Smooth muscle cell (in vitro differentiated cells): ENCODE results near the gene PARP3. TPM values are rescaled to one million over a fixed set of nuclear protein-coding genes. Genes with fewer than 3 reads are reported as not detected.

ENCODE experiments used
- DNase-seq: peaks from one replicate; lab custom pipeline; 2025; ENCODE audit not compliant: unreplicated experiment; lab: John Stamatoyannopoulos, UW
- H2AFZ ChIP-seq: fragments of 200-600 bp; sonication (generic); 2 replicates; pipeline ENCODE4 v1.6.0; 2016; ENCODE audit warnings: antibody characterized with exemption, low read depth, mild to moderate bottlenecking
- H3F3A ChIP-seq: fragments of 200-600 bp; sonication (generic); 2 replicates; pipeline ENCODE4 v1.6.0; 2017; ENCODE audit warnings: antibody characterized with exemption, low read depth
- H3K27ac ChIP-seq: fragments of 200-600 bp; sonication (generic); 2 replicates; pipeline ENCODE4 v1.5.1; 2016; ENCODE audit warnings: low read depth, mild to moderate bottlenecking
- H3K27me3 ChIP-seq: fragments of 200-600 bp; sonication (generic); 2 replicates; pipeline ENCODE4 v1.6.1; 2016; ENCODE audit warnings: low read depth, mild to moderate bottlenecking
- H3K36me3 ChIP-seq: fragments of 200-600 bp; sonication (generic); 2 replicates; pipeline ENCODE4 v1.5.1; 2016; ENCODE audit warnings: low read depth
- H3K4me1 ChIP-seq: fragments of 200-600 bp; sonication (generic); 2 replicates; pipeline ENCODE4 v1.5.1; 2016; ENCODE audit warnings: low read depth
- H3K4me2 ChIP-seq: fragments of 200-600 bp; sonication (generic); 2 replicates; pipeline ENCODE4 v1.6.0; 2016; ENCODE audit warnings: mild to moderate bottlenecking
- H3K4me3 ChIP-seq: fragments of 200-600 bp; sonication (generic); 2 replicates; pipeline ENCODE4 v1.5.1; 2016; ENCODE audit warnings: mild to moderate bottlenecking
- H3K79me2 ChIP-seq: fragments of 200-600 bp; sonication (generic); 2 replicates; pipeline ENCODE4 v1.6.0; 2016; ENCODE audit warnings: low read depth, mild to moderate bottlenecking
- H3K9ac ChIP-seq: fragments of 200-600 bp; sonication (generic); 2 replicates; pipeline ENCODE4 v1.6.0; 2016; ENCODE audit warnings: low read depth
- H3K9me3 ChIP-seq: fragments of 200-600 bp; sonication (generic); replicated peaks from 2 replicates; pipeline ENCODE4 v1.5.1; 2016; ENCODE audit warnings: low read depth
- H4K20me1 ChIP-seq: fragments of 200-600 bp; sonication (generic); 2 replicates; pipeline ENCODE4 v1.6.0; 2016; ENCODE audit warnings: low read depth
- WGBS: methylation state at CpG from one replicate; pipeline ENCODE4 v1.1.7; 2016; ENCODE audit warnings: low lambda C conversion rate; 5-methylcytosine and 5-hydroxymethylcytosine counted together
- polyA plus RNA-seq: library from polyadenylated mRNA; unstranded; fragments of >200 nt; fragmentation: Nextera tagmentation; extraction: Ambion mirVana; gene quantifications from 2 replicates; pipeline ENCODE4 v1.2.1, GENCODE V29; 2016
- total RNA-seq: library from RNA; depleted of rRNA; stranded (reverse); fragments of >200 nt; gene quantifications from 2 replicates; pipeline ENCODE4 v1.2.3, GENCODE V29; 2014
- TF ChIP-seq, protein P1 (sequence below): fragments of 200-600 bp; sonication (generic); IDR thresholded peaks from 2 replicates; pipeline ENCODE4 v1.5.1; 2017; ENCODE audit warnings: borderline replicate concordance, mild to moderate bottlenecking, antibody characterized with exemption; ENCODE audit not compliant: insufficient read depth, poor library complexity, severe bottlenecking

The PARP3 gene
- total and polyA plus RNA-seq, 2 experiments from 2014 or later: 7.2 to 10.5 TPM

GRCh38 chr3:51904034-51904823, 37.9 kb upstream of the PARP3 start:
- WGBS: 94% methylated on average over 2 of the region's 2 CpGs
- H3K4me3 ChIP-seq: no peak overlapping the region
- H3K27me3 ChIP-seq: no peaks in the 10 kb centered on the region
- H2AFZ ChIP-seq: no peak overlapping the region
- H3K36me3 ChIP-seq: no peaks in the 10 kb centered on the region
- DNase-seq: no peak
- no peak overlapping the region for H3K4me2 ChIP-seq
- no peaks in the 10 kb centered on the region for H4K20me1 ChIP-seq
- no peak overlapping the region for H3K9ac ChIP-seq
- no peaks in the 10 kb centered on the region for H3K79me2 ChIP-seq
- H3K9me3 ChIP-seq: no peaks in the 10 kb centered on the region
- no peak overlapping the region for H3K27ac ChIP-seq
- TF ChIP-seq, protein P1, sequence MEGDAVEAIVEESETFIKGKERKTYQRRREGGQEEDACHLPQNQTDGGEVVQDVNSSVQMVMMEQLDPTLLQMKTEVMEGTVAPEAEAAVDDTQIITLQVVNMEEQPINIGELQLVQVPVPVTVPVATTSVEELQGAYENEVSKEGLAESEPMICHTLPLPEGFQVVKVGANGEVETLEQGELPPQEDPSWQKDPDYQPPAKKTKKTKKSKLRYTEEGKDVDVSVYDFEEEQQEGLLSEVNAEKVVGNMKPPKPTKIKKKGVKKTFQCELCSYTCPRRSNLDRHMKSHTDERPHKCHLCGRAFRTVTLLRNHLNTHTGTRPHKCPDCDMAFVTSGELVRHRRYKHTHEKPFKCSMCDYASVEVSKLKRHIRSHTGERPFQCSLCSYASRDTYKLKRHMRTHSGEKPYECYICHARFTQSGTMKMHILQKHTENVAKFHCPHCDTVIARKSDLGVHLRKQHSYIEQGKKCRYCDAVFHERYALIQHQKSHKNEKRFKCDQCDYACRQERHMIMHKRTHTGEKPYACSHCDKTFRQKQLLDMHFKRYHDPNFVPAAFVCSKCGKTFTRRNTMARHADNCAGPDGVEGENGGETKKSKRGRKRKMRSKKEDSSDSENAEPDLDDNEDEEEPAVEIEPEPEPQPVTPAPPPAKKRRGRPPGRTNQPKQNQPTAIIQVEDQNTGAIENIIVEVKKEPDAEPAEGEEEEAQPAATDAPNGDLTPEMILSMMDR: no peak
- H3F3A ChIP-seq: no peaks in the 10 kb centered on the region
- no peaks in the 10 kb centered on the region for H3K4me1 ChIP-seq

DNA sequence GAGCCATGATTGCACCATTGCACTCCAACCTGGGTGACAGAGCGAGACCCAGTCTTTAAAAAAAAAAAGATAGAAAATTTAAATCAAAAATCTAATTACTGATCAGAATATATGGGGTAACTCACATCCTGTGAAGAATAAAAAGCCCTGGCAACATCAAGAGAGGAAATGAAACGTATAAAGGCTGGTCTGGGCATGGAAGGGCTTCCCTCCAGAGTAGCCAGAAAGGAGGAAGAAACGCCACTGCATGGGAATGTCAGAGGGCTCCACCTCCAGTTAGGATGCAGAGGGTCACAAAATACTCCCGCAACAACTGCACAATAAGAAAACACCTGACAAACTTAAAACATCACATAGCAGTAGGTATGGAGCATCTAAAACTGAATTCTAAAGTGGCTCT, 34.1 kb upstream of the PARP3 start:
- Histone ChIP-seq H3K9me3 (no peaks in the 10 kb centered on the region), H2AFZ (no peak overlapping the region), H3K36me3 (no peaks in the 10 kb centered on the region), H3K4me2 (no peak overlapping the region), H3K9ac (no peak overlapping the region), H3K27ac (no peak overlapping the region), H3K79me2 (no peaks in the 10 kb centered on the region), H3K4me3 (no peak overlapping the region), H3F3A (no peaks in the 10 kb centered on the region), H4K20me1 (no peaks in the 10 kb centered on the region), H3K27me3 (no peaks in the 10 kb centered on the region), H3K4me1 (no peaks in the 10 kb centered on the region)
- TF ChIP-seq, protein P1: no peak
- no peak for DNase-seq
- WGBS: 84% methylated on average over 4 of the region's 4 CpGs

- Histone ChIP-seq H3K27ac (no peak overlapping the region), H3K4me2 (no peak overlapping the region), H3K9ac (no peak overlapping the region), H2AFZ (no peak overlapping the region), H3K79me2 (no peaks in the 10 kb centered on the region), H3F3A (no peaks in the 10 kb centered on the region), H4K20me1 (no peaks in the 10 kb centered on the region), H3K27me3 (no peaks in the 10 kb centered on the region), H3K4me1 (no peaks in the 10 kb centered on the region), H3K4me3 (no peak overlapping the region), H3K36me3 (no peaks in the 10 kb centered on the region), H3K9me3 (no peaks in the 10 kb centered on the region)
- no peak for DNase-seq
- 70% methylated on average over 5 of the region's 5 CpGs for WGBS
- TF ChIP-seq, protein P1: no peak
Observed at GRCh38 chr3:51916418-51916817, 25.7 kb upstream of the PARP3 start.

DNA sequence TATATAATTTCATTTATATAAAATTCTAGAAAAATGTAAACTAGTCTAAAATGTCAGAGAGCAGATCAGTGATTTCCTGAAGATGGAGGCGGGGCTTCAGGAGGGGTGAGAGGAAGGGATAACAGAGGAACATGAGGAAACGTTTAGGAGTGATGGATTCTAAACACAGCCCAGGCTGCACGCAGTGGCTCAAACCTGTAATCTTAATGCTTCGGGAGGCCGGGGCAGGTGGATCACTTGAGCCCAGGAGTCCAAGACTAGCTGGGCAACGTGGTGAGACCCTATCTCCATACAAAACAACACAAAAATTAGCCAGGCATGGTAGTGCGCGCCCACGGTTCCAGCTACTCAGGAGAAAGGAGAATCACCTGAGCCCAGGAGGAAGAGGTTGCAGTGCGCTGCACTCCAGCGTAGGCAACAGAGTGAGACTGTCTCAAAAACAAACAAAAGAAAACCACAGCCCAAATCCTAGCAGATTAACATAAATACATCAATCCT, 21.0 kb upstream of the PARP3 start:
- Histone ChIP-seq H3K27me3 (no peaks in the 10 kb centered on the region), H3K4me3 (no peak overlapping the region), H3K79me2 (no peaks in the 10 kb centered on the region), H3K27ac (no peak overlapping the region), H4K20me1 (no peaks in the 10 kb centered on the region), H3F3A (no peaks in the 10 kb centered on the region), H3K9ac (no peak overlapping the region), H3K4me2 (no peak overlapping the region), H3K36me3 (no peaks in the 10 kb centered on the region), H3K4me1 (no peaks in the 10 kb centered on the region), H3K9me3 (no peaks in the 10 kb centered on the region), H2AFZ (no peak overlapping the region)
- TF ChIP-seq, protein P1: no peak
- WGBS: 89% methylated on average over 11 of the region's 11 CpGs
- DNase-seq: no peak
